ENCODE measurements around the gene USP54.

USP54 gene

DNA sequence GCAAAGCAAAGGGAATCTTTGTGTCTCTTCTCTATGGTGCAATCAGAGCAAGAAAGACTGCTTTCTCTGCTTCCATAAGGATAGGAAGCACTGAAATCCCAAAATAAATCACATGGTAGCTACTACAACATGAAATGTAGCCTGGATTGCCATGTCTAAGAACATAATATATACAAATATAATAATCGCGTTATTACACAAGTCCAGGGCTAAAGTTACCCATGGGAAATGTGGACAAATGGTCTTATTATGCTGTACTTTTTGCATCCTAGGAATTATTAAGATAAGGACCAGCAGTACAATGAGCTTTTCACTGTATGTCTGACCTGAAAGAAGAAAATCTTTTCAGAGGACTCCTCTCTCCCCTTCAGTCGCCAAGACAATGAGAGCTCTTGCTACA lies 71.8 kb downstream of the USP54 start:
- no peak for DNase-seq (ENCODE audit: low spot score)

DNA sequence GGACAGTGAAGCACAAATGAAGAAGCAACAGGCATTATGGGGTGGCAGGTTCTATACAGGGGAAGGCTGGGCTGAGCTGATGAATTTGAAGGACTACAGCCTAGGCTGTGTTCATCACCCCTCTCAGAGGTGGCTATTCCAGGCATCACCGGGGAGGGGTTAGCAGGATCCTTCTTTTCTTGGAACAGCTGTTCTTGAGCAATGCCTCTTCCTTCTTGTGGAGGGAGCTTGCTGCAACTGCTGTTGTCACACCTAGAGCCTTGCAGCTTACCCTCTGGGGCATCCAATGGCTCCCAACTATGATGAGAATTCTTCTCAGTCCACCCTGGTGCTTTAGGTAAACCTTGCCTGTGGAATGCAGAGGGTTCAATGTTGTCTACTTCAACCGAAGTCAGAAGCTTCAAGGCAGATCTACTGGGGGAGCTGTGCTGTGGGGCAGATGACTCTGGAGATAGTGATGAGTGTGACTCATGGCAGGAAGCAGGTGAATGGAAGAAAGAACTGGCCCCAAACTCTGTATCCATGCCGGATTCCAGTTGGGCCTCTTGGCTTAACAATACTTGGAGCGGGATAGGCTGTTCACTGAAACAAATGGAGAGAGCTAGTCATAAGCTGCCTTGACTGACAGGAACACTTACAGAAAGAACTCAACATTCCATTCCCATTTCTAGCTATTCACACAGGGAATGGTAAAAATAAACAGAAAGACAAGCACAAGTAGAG lies 73.8 kb downstream of the USP54 start:
- no peak for DNase-seq (ENCODE audit: low spot score)

GRCh38 chr10:73512207-73512743 lies 78.9 kb downstream of the USP54 start:
- no peak for DNase-seq (ENCODE audit: low spot score)

DNA sequence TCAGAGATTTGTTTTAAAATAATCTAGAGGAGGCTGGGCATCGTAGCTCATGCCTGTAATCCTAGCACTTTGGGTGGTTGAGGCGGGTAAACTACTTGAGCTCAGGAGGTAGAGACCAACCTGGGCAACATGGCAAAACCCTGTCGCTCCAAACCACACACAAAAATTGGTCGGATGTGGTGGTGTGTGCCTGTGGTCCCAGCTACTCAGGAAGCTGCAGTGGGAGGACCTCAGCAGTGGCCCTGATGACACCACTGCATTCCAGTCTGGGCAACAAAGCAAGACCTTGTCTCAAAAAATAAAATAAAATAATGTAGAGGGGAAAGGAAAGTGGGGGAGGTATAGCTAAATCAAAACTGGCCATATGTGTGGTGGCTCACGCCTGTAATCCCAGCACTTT lies 81.4 kb downstream of the USP54 start:
- DNase-seq (ENCODE audit: low spot score) = no peak

- DNase-seq (ENCODE audit: low spot score) = peak; percentile 77
These were observed 84.7 kb downstream of the USP54 start for GRCh38 chr10:73506491-73506890.

DNA sequence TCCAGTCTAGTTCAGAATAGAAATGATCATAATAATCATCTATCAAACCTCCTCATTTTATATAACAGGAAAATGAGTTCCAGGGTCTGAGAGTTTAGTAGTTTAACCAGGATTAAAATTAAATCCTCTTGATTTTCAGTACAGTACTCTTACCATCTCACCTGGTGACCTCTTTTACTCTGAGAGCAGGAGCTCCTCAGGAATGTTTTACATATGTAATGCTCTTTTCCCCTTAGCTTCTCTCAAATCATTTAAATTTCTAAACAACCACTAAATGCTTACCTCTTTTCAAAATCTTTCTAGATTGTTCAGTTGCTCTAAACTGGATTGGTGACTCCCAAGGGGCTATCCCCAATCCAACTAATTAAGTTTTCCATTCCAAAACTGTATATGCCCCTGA lies 85.1 kb downstream of the USP54 start:
- no peak for DNase-seq (ENCODE audit: low spot score)

GRCh38 chr10:73503037-73503436 lies 88.1 kb downstream of the USP54 start:
- no peak for DNase-seq (ENCODE audit: low spot score)

- no peak for DNase-seq (ENCODE audit: low spot score)
These were observed 89.5 kb downstream of the USP54 start for GRCh38 chr10:73501651-73502050.

DNA sequence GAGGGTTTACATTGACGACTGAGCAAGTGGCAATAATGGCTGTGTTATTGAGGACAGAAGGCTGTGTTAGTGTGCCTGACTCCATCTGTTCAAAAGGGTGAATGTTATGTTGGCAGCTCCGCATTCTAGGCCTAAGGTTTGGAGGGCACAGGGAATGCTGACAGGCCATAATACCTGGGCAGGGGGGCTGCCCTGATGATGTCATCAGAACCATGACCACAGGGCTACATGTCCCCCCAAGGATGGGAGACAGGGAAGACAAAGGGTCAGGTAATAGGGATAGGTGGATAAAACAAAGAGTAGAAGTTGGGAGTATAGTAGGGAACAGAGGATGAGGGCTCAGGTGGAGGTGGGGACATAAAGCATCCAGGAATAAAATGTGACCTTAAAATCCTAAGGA lies 93.5 kb downstream of the USP54 start:
- DNase-seq (ENCODE audit: low spot score) = no peak

GRCh38 chr10:73495884-73496674 lies 95.1 kb downstream of the USP54 start, which contains the start of gene PPP3CB:
TSS of gene PPP3CB (minus strand) at chr10:73496024. CDS start at chr10:73495889, 135 bp downstream.
- DNase-seq (ENCODE audit: low spot score) = peak; percentile 96

- peak; percentile 96 for DNase-seq (ENCODE audit: low spot score)
These were observed 95.8 kb downstream of the USP54 start for GRCh38 chr10:73495226-73495883.

DNA sequence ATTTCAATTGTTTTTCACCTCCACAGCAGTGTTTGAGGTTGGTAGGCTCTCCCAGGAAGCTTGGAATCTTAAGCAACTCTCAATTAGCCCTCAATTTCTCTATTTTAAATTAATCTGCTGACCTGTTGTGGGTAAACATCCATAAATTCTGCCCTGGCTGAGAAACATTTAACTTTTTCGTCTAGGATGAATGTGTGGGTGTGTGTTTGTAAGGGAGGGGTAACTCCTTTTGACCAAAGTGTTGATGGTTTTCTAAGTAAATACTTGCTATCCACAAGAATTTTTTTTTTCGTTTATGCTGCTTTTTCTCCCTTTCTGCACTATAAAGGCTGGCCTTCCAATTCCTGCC lies 96.3 kb downstream of the USP54 start:
- peak; percentile 26 for DNase-seq (ENCODE audit: low spot score)

DNA sequence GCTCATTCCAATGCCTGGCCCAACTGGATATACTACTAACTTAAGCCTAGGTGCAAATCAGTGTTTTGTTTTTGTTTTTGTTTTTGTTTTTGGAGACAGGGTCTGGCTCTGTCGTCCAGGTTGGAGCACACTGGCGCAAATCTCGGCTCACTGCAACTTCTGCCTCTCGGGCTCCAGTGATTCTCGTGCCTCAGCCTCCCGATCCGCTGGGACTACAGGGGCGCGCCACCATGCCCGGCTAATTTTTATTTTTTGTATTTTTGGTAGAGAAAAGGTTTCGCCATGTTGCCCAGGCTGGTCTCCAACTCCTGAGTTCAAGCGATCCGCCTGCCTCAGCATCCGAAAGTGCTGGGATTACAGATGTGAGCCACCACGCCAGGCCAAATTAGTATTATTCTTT lies 96.9 kb downstream of the USP54 start:
- no peak for DNase-seq (ENCODE audit: low spot score)

- DNase-seq (ENCODE audit: low spot score) = peak; percentile 47
These were observed 97.4 kb downstream of the USP54 start for GRCh38 chr10:73493781-73494180.

DNA sequence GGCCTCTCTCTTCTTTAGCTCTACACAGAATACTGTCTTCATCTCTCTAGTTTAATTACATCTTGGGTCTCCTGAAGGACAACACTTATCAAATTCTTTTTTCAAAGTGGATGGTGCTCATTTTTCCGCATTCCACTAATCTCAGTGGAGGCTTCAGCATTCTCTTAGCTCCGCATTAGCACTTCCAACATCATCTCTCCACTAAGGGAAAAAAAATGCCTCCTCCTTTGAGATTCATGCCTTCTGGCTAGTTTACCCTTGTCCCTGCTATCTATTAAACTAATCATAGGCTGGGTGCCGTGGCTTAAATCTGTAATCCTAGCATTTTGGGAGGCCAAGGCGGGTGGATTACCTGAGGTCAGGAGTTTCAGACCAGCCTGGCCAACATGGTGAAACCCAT lies 104.5 kb downstream of the USP54 start:
- no peak for DNase-seq (ENCODE audit: low spot score)

DNA sequence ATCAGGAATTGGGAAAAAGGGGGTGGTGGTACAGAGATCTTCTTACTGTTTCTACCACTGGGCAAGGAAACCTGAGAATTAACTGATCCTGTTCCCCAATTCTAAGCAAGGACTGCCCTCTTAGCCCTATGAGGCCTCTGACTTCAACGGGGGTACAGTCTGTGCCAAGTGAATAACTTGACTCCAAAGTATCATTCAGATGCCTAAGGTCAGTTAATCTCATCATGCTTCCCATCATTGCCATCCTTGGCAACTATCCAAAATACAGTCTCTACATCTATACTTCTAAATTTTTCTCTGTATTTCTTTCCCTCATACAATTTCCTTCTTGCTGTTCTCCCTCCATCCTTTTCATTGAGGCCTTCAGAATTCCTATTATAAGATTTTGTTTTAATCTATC lies 105.8 kb downstream of the USP54 start:
- no peak for DNase-seq (ENCODE audit: low spot score)

GRCh38 chr10:73480158-73480557 lies 111.0 kb downstream of the USP54 start:
- DNase-seq (ENCODE audit: low spot score) = peak; percentile 50

GRCh38 chr10:73478636-73479035 lies 112.5 kb downstream of the USP54 start:
- no peak for DNase-seq (ENCODE audit: low spot score)

GRCh38 chr10:73471226-73471625 lies 119.9 kb downstream of the USP54 start:
- no peak for DNase-seq (ENCODE audit: low spot score)

DNA sequence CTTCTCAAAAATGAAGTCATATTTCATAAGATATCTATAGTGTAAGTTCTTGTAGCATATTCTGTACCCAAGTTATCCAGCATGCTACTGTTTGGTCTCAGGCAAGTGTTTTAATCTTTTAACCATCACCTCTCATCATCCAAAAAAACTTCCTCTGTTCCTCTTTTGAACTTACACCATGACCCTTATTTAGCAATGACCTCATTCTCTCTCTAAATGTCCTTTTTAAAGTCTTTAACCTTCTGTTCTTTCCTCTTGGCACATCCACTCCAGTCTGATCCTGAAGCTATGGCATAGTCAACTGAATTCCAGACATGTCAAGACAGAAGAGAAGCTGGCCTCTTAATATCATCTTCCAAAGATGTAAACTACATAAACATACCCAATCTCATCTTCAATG lies 121.6 kb downstream of the USP54 start:
- no peak for DNase-seq (ENCODE audit: low spot score)

DNA sequence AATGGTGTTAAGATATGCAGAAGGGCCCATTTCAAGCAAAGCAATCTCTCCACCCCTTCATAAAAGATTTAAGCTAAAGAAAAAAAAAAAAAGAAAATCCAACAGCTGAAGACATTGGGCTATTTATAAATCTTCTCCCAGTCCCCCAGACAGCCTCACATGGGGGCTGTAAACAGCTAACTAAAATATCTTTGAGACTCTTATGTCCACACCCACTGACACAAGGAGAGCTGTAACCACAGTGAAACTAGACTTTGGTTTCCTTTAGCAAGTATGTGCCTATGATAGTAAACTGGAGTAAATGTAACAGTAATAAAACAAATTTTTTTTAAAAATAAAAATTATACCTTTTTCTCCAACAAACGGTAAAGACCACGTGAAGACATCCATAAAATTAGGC lies 123.9 kb downstream of the USP54 start:
- no peak for DNase-seq (ENCODE audit: low spot score)

- DNase-seq (ENCODE audit: low spot score) = no peak
These were observed 125.0 kb downstream of the USP54 start for GRCh38 chr10:73465978-73466726.
